ENCODE results near the gene POTEJ.
"Not testable (repeated sequence)": the region's sequence is repeated elsewhere in the genome, so short reads cannot be mapped to it uniquely, and the experiment has no call there.

DNA sequence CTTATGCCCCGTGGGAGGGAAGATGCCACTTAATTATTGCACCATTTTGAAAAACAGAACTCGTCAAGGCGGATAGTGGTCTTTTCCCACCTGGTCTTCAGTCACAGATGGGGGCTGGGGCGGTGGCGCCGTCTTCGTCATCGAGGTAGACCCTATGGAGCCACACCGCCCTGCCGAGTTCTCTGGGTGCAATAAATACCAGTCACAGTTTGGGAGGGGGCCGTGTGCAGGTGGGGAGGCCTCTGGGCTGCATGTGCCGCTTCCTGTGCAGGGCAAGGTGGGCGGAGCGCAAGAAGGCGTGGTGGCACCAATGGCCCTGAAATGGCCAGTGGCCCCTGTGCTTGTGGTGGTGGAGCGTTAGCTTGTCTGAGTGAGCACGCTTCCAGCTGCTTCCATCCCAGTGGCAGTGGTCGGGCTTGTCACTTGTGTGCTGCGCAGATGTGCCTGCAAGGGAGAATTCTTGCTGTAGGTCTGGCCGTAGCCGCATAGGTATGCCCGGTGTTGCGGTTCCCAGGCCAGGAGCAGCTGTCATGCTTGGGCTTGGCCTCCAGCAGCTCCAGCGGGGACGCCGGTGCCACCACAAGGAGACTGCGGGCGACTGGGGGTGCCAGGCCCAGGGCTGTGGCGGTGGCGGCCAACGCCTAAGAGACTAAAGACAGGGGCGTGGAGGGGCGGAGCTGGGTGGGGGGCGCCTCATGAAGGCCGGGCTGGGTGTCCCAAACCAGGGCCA lies 81.0 kb downstream of the POTEJ start:
- TF ChIP-seq, protein P1, sequence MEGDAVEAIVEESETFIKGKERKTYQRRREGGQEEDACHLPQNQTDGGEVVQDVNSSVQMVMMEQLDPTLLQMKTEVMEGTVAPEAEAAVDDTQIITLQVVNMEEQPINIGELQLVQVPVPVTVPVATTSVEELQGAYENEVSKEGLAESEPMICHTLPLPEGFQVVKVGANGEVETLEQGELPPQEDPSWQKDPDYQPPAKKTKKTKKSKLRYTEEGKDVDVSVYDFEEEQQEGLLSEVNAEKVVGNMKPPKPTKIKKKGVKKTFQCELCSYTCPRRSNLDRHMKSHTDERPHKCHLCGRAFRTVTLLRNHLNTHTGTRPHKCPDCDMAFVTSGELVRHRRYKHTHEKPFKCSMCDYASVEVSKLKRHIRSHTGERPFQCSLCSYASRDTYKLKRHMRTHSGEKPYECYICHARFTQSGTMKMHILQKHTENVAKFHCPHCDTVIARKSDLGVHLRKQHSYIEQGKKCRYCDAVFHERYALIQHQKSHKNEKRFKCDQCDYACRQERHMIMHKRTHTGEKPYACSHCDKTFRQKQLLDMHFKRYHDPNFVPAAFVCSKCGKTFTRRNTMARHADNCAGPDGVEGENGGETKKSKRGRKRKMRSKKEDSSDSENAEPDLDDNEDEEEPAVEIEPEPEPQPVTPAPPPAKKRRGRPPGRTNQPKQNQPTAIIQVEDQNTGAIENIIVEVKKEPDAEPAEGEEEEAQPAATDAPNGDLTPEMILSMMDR (IDR thresholded peaks at IDR 0.05; ENCODE audit: low read depth, low read length, missing input control) = not testable (repeated sequence)
- not testable (repeated sequence) for TF ChIP-seq JUND (IDR thresholded peaks at IDR 0.05)
- TF ChIP-seq, protein P2, sequence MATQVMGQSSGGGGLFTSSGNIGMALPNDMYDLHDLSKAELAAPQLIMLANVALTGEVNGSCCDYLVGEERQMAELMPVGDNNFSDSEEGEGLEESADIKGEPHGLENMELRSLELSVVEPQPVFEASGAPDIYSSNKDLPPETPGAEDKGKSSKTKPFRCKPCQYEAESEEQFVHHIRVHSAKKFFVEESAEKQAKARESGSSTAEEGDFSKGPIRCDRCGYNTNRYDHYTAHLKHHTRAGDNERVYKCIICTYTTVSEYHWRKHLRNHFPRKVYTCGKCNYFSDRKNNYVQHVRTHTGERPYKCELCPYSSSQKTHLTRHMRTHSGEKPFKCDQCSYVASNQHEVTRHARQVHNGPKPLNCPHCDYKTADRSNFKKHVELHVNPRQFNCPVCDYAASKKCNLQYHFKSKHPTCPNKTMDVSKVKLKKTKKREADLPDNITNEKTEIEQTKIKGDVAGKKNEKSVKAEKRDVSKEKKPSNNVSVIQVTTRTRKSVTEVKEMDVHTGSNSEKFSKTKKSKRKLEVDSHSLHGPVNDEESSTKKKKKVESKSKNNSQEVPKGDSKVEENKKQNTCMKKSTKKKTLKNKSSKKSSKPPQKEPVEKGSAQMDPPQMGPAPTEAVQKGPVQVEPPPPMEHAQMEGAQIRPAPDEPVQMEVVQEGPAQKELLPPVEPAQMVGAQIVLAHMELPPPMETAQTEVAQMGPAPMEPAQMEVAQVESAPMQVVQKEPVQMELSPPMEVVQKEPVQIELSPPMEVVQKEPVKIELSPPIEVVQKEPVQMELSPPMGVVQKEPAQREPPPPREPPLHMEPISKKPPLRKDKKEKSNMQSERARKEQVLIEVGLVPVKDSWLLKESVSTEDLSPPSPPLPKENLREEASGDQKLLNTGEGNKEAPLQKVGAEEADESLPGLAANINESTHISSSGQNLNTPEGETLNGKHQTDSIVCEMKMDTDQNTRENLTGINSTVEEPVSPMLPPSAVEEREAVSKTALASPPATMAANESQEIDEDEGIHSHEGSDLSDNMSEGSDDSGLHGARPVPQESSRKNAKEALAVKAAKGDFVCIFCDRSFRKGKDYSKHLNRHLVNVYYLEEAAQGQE (IDR thresholded peaks at IDR 0.05) = not testable (repeated sequence)

Data from liver (tissue), 3 donors.